Measurements from ENCODE around the gene MCRIP2. TPM values are rescaled to one million over a fixed set of nuclear protein-coding genes. Genes with fewer than 3 reads are reported as not detected.
A peak's percentile ranks its signal among the peaks of the same experiment; 100 is the strongest.

Gene MCRIP2
- total RNA-seq, 1 experiment from 2014 or later = 56.3 TPM

DNA sequence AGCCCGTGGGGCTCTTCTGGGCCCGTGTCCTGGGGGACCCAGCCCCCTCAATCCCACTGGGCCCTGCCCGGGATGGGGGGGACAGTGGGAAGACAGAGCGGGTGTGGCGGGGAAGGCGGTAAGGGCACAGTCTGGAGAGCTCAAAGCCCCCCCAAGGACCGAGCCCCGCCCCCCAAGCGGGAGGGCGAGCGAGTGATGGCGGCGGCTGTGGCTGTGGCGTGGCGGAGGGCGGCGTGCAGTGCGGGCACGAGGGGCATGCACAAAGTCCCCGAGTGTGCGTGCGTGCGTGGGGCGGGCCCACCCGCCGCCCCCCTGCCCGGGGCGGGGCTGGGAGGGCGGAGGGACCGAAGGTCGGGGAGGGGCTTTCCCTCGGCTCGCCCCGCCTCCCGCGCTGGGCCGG is 52.1 kb downstream of the MCRIP2 start:
- no TSS peak for BruUV-seq (replicated peaks)
- H3K36me3 Mint-ChIP-seq (ENCODE audit: insufficient read depth, unreplicated experiment) = peaks cover 41% of the 10 kb centered on the region
- intact Hi-C loops (cut with micrococcal nuclease; ENCODE audit: unreplicated experiment) = no loop called here
- H3K4me3 Mint-ChIP-seq (ENCODE audit: low read depth, unreplicated experiment) = peak overlapping the region; percentile 59
- CTCF ChIA-PET = no interaction called here
- peaks cover 9% of the 10 kb centered on the region for H3K4me1 Mint-ChIP-seq (ENCODE audit: low read depth, unreplicated experiment)
- peaks cover 76% of the 10 kb centered on the region for H3K27me3 Mint-ChIP-seq (ENCODE audit: unreplicated experiment)
- TF ChIP-seq, protein P1, sequence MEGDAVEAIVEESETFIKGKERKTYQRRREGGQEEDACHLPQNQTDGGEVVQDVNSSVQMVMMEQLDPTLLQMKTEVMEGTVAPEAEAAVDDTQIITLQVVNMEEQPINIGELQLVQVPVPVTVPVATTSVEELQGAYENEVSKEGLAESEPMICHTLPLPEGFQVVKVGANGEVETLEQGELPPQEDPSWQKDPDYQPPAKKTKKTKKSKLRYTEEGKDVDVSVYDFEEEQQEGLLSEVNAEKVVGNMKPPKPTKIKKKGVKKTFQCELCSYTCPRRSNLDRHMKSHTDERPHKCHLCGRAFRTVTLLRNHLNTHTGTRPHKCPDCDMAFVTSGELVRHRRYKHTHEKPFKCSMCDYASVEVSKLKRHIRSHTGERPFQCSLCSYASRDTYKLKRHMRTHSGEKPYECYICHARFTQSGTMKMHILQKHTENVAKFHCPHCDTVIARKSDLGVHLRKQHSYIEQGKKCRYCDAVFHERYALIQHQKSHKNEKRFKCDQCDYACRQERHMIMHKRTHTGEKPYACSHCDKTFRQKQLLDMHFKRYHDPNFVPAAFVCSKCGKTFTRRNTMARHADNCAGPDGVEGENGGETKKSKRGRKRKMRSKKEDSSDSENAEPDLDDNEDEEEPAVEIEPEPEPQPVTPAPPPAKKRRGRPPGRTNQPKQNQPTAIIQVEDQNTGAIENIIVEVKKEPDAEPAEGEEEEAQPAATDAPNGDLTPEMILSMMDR (IDR thresholded peaks at IDR 0.05; ENCODE audit: unreplicated experiment) = no peak
- no peak for DNase-seq
- no peak overlapping the region for H3K27ac Mint-ChIP-seq (ENCODE audit: unreplicated experiment)
- no peaks in the 10 kb centered on the region for H3K9me3 Mint-ChIP-seq (ENCODE audit: low read depth, unreplicated experiment)

DNA sequence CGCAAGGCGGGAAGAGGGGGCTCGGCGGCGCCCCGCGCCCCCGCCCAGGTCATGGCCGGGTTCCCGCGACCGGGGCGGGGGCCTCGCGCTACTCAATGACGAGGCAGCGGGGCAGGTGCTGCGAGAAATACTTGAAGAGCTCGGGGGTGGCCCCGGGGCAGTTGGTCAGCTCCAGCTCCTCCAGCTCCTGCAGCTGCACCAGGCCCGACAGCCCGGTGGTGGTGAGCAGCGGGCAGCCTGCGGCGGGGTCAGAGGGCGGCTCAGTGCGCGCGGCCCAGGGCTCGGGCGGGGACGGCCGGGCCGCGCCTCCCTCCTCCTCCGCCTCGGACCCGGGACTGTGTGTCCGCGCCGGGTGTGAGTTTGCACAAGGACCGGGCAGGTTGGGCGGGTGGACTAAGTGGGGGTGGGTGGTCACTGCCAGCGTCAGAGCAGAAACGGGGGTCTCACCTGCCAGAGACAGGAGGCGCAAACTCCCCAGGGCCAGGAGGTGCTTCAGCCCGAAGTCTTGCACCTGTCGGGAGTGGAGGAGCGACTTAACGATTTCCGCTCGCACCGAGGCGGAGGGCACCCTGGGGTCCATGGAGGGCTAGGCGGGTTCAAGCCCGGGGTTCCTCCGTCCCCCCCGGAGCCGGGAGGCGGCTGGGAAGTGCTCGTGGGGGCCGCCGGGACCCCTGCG is 52.7 kb downstream of the MCRIP2 start:
- Mint-ChIP-seq H3K27ac (ENCODE audit: unreplicated experiment) (no peak overlapping the region), H3K4me1 (ENCODE audit: low read depth, unreplicated experiment) (peaks cover 9% of the 10 kb centered on the region), H3K9me3 (ENCODE audit: low read depth, unreplicated experiment) (no peaks in the 10 kb centered on the region), H3K4me3 (ENCODE audit: low read depth, unreplicated experiment) (peak overlapping the region; percentile 59), H3K27me3 (ENCODE audit: unreplicated experiment) (peaks cover 82% of the 10 kb centered on the region), H3K36me3 (ENCODE audit: insufficient read depth, unreplicated experiment) (peaks cover 35% of the 10 kb centered on the region)
- intact Hi-C loops (cut with micrococcal nuclease; ENCODE audit: unreplicated experiment) = no loop called here
- no peak for DNase-seq
- TF ChIP-seq, protein P1 (IDR thresholded peaks at IDR 0.05; ENCODE audit: unreplicated experiment) = no peak
- BruUV-seq (replicated peaks) = no TSS peak
- CTCF ChIA-PET = interaction anchor here (0.5 to 1.8 kb wide), 3 partner anchors 13 to 1154 kb away, joined by 3 to 4 read pairs (median 4); no protein-coding TSS in a partner anchor

DNA sequence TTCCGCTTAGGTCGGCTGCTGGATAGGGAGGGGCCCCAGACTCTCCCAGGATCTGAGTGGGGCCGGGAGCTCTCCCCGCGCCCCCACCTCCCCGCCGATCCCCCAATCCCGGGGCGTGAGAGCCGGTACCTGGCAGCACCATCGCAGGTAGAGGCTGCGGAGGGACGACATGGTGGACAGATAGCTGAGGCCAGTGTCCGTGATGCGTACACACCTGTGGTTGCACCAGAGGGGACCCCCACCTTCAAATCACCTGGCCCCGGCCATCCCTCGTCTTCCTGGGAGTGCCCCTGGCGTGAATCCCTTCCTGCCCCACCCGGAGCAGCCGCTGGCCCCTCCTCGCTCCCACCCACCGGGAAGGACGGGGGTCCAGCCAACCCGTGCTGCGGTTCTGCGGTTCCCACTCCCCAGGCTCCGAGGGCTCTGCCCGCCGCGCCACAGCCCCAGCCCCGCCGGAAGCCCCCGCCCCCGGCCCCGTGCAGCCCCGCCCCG is 53.3 kb downstream of the MCRIP2 start:
- CTCF ChIA-PET = interaction anchor here (0.5 to 1.8 kb wide), 3 partner anchors 12 to 1154 kb away, joined by 3 to 4 read pairs (median 4); no protein-coding TSS in a partner anchor
- TF ChIP-seq, protein P1 (IDR thresholded peaks at IDR 0.05; ENCODE audit: unreplicated experiment) = no peak
- Mint-ChIP-seq H3K27me3 (ENCODE audit: unreplicated experiment) (peaks cover 87% of the 10 kb centered on the region), H3K27ac (ENCODE audit: unreplicated experiment) (no peak overlapping the region), H3K4me3 (ENCODE audit: low read depth, unreplicated experiment) (peak overlapping the region; percentile 59), H3K9me3 (ENCODE audit: low read depth, unreplicated experiment) (no peaks in the 10 kb centered on the region), H3K36me3 (ENCODE audit: insufficient read depth, unreplicated experiment) (peaks cover 30% of the 10 kb centered on the region), H3K4me1 (ENCODE audit: low read depth, unreplicated experiment) (peaks cover 9% of the 10 kb centered on the region)
- intact Hi-C loops (cut with micrococcal nuclease; ENCODE audit: unreplicated experiment) = no loop called here
- no TSS peak for BruUV-seq (replicated peaks)
- no peak for DNase-seq

DNA sequence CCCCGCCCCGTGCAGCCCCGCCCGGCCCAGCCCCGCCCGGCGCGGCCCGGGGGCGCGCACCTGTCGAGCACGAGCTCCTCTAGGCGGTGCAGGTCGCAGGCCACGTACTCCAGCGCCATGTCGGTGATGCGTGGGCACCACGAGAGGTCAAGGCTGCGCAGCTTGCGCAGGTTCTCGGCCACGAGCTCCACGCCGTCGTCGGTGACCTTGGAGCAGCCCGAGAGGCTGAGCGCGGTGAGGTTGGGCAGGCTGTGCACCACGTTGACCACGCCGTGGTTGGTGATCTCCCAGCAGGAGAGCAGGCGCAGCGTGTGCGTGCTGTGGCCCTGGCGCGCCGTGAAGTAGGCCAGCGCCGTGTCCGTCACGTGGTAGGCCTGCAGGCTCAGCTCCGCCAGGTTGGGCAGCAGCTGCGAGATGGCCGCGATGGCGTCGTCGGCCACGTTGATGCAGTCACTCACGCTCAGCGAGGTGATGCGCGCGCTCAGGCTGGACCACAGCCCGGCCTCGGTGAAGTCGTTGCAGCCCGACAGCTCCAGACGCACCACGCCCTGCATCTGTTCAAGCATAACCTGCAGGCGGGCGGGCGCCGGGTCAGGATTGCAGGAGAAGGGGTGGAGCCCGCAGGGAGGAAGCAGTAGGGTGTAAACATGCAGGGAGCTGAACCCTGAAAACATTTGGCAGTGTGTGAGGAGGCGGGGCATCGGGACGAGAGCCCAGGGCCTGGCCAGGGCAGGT is 53.9 kb downstream of the MCRIP2 start:
- H3K36me3 Mint-ChIP-seq (ENCODE audit: insufficient read depth, unreplicated experiment) = peaks cover 24% of the 10 kb centered on the region
- DNase-seq = peak; percentile 60
- intact Hi-C loops (cut with micrococcal nuclease; ENCODE audit: unreplicated experiment) = no loop called here
- TF ChIP-seq, protein P1 (IDR thresholded peaks at IDR 0.05; ENCODE audit: unreplicated experiment) = no peak
- H3K9me3 Mint-ChIP-seq (ENCODE audit: low read depth, unreplicated experiment) = no peaks in the 10 kb centered on the region
- BruUV-seq (replicated peaks) = no TSS peak
- no peak overlapping the region for H3K27ac Mint-ChIP-seq (ENCODE audit: unreplicated experiment)
- CTCF ChIA-PET = interaction anchor here (0.6 to 1.8 kb wide), 3 partner anchors 11 to 1327 kb away, joined by 4 to 5 read pairs (median 4); no protein-coding TSS in a partner anchor
- H3K27me3 Mint-ChIP-seq (ENCODE audit: unreplicated experiment) = peaks cover 94% of the 10 kb centered on the region
- peak overlapping the region; percentile 59 for H3K4me3 Mint-ChIP-seq (ENCODE audit: low read depth, unreplicated experiment)
- H3K4me1 Mint-ChIP-seq (ENCODE audit: low read depth, unreplicated experiment) = peaks cover 9% of the 10 kb centered on the region

Other genes starting within 250 kb of the MCRIP2 start
- gene NME4, start 244.6 kb upstream of the MCRIP2 start, total RNA-seq (2022) = 88.2 and 96.5 TPM in 2 replicates
- 41.2 and 49.6 TPM in 2 replicates for gene DECR2, start 239.9 kb upstream of the MCRIP2 start, total RNA-seq (2022)
- 26.6 and 33.7 TPM in 2 replicates for gene RAB11FIP3, start 216.2 kb upstream of the MCRIP2 start, total RNA-seq (2022)
- gene CAPN15, start 114.1 kb upstream of the MCRIP2 start, total RNA-seq (2022) = 108 and 120 TPM in 2 replicates
- not detected in 2 replicates for gene PRR35, start 81.4 kb upstream of the MCRIP2 start, total RNA-seq (2022)
- gene NHLRC4, start 74.8 kb upstream of the MCRIP2 start, total RNA-seq (2022) = not detected in 2 replicates
- 101 and 106 TPM in 2 replicates for gene PIGQ, start 71.9 kb upstream of the MCRIP2 start, total RNA-seq (2022)
- gene RAB40C, start 51.8 kb upstream of the MCRIP2 start, total RNA-seq (2022) = 35.6 and 36.5 TPM in 2 replicates
- 0.66 and 0.90 TPM in 2 replicates for gene WFIKKN1, start 10.8 kb upstream of the MCRIP2 start, total RNA-seq (2022)
- 117 and 121 TPM in 2 replicates for gene METTL26, start 5.5 kb upstream of the MCRIP2 start, total RNA-seq (2022)
- gene WDR90, start 7.5 kb downstream of the MCRIP2 start, total RNA-seq (2022) = 142 and 162 TPM in 2 replicates
- 154 and 163 TPM in 2 replicates for gene RHOT2, start 26.3 kb downstream of the MCRIP2 start, total RNA-seq (2022)
- 2.4 and 2.6 TPM in 2 replicates for gene RHBDL1, start 33.8 kb downstream of the MCRIP2 start, total RNA-seq (2022)
- gene STUB1, start 38.6 kb downstream of the MCRIP2 start, total RNA-seq (2022) = 102 and 114 TPM in 2 replicates
- gene JMJD8, start 42.5 kb downstream of the MCRIP2 start, total RNA-seq (2022) = 88.3 and 90.5 TPM in 2 replicates
- 18.6 and 22.5 TPM in 2 replicates for gene WDR24, start 48.6 kb downstream of the MCRIP2 start, total RNA-seq (2022)
- gene FBXL16, start 64.0 kb downstream of the MCRIP2 start, total RNA-seq (2022) = 1.3 and 4.6 TPM in 2 replicates
- gene METRN, start 73.3 kb downstream of the MCRIP2 start, total RNA-seq (2022) = 51.7 and 61.5 TPM in 2 replicates
- 49.6 and 57.2 TPM in 2 replicates for gene ANTKMT, start 79.3 kb downstream of the MCRIP2 start, total RNA-seq (2022)
- gene CCDC78, start 84.6 kb downstream of the MCRIP2 start, total RNA-seq (2022) = 10.0 and 12.5 TPM in 2 replicates
- gene HAGHL, start 85.3 kb downstream of the MCRIP2 start, total RNA-seq (2022) = 11.7 and 12.8 TPM in 2 replicates
- gene CIAO3, start 99.2 kb downstream of the MCRIP2 start, total RNA-seq (2022) = 51.9 and 58.4 TPM in 2 replicates
- 3.4 and 8.9 TPM in 2 replicates for gene MSLN, start 118.9 kb downstream of the MCRIP2 start, total RNA-seq (2022)
- gene RPUSD1, start 146.6 kb downstream of the MCRIP2 start, total RNA-seq (2022) = 47.5 and 51.1 TPM in 2 replicates
- gene CHTF18, start 146.8 kb downstream of the MCRIP2 start, total RNA-seq (2022) = 154 and 173 TPM in 2 replicates
- gene GNG13, start 158.9 kb downstream of the MCRIP2 start, total RNA-seq (2022) = not detected in 2 replicates